Activated T-cell treated with anti-CD3 and anti-CD28 coated beads for 4 hours (primary cell): ENCODE measurements around the gene NR2F2.

Source experiments
- DNase-seq: peaks from one replicate; pipeline ENCODE4 v3.0.0-alpha.2; 2020

NR2F2 gene

DNA sequence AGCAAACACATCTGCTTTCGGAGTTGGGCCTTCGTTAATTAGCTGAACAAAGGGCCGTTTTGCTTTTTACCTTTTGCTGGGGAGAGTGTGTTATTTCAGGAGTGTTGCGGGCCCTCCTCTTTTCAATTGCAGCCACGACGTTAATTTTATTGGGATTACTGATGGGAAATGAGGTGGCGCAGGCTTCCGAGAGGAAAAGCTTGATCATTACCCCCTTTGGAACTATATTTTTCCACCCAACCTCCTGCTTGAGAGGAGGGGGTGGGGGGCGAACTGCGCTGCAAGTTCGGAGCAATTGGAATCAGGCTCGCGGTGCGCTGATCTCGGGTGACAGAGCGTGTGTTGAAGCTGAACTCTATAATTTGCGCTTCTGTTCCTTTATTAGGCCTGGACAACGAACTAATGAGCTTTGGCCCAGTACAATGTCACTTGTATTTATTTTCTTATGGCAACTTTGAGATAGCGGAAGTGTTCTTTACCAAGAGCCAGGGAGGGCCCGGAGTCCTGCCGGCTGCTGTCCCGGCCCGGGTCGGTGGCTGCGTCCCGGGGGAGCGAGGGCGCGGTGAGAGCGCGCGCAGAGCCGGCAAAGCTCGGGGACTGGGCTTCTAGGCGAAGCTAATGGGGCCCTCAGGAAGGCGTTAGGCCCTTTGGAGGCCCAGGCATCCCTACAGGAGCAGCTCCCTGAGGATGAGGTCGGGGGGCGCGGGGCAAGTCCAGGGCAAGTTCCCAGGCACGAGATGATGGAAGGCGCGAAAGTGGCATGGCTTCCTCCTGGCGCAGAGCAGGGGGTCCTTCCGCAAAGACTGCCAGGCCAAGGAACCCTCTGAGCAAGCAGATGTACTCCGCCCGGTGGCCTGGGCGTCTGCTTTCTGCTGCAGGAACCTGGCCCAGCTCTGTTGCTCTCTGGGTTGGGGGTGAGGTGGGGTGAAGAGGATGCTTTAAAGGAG lies 12.9 kb downstream of the NR2F2 start:
- no peak for DNase-seq

DNA sequence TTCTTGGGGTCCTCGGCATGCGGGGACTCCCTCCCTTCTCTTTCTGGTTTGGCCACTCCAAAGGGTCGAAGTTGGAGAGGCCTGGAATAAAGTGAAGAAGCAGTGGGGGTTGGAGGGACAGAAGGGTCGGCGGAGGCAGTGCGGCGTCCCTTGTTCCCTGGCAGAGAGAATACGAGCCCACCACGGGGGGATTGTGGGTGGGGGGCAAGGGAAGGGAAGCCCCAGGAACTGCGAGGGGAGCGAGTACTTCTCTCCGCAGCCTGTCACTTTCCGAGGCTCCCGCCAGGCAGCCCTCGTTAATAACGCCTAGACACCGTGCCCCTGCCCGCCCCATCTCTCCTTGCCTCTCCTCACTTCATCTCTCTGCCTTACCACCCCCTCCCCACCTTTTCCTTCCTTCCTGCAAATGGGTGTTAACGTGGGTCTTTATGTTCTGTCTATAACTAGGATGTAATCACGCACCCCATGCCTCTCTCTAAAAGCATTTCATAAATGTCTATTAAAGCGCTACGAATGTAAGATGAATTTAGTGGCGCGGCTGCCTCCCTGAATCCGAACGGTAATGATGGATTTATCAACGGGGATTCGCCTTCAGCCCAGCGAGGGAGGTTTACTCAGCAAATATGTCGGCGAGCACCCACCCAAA lies 13.7 kb downstream of the NR2F2 start:
- no peak for DNase-seq

DNA sequence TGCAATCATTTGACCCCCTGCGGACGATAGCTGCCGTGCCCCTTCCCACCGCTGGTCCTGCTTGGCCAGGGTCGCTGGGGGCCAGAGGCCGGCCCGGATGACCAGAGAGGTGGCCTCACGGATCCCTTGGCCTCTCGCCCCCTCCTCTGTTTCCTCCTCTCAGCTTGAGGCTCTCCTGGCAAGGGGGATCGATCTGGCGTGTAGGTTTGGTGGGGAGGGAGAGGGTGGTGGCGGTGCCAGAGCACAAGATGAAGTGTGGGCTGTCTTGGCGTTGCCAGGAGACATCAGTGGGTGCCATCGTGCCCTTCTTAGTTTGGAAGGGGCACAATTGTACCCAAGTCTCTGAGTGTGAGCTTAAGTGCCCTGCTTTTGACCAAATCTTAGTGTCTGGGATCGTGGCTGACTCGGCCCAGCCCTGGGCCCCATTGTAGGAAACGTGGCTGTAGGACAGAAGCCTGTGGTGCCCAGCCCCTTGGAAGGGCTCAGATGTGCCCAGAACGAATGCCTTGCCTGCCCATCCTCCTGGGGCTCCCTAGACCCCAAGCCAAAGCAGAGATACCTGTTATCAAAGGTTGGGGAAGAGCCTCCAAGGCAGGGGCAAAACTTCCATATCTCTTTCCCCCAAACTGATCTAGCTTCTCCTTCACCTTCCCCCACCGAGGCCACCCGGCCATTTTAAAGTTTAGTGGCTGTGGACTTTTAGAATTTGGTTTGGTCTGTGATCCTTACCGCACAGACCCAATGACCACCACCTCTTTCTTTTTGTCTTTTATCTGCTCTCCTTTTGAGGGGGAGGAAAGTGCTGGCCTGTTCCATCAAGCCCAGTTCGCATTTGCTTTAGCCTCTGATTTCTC lies 14.4 kb downstream of the NR2F2 start:
- no peak for DNase-seq

DNA sequence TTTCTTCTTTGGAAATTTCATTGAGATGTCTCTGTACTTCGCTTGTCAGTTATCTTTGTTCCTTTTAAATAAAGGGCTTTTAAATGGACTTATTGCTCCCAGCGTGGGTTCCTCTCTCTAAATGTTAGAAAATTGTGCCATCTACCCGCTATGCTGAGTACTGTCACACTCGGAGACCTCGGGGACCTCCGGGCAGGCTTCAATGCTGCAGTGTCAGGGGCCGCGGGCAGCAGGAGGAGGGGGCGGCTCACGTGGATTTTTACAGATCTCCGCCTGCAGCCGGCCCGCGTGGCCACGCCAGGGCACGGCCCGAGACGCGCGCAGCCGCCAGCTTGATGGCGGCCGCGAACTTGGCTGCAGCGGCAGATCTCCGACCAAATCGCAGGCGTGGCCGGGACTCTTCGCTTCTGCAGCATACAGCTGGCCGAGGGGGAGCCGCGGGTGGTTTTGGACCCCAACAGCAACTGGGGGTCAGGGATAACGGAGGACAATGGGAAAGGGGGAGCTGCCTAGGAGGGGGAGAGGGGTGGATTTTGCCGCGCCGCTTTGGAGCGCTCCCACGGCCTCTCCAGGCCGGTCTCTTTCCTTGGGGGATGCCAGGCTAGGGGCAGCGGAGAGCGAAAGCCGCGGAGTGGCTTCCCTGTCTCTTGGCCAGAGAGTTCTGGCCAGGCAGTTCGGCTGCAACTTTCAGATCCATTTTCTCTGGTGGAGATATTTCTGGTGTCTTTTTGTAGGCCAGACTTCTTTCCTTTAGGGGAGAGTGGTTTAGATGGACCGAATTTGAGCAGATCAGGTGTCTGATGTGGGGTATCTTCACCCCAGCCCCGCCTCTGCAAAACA lies 15.3 kb downstream of the NR2F2 start:
- DNase-seq: no peak

DNA sequence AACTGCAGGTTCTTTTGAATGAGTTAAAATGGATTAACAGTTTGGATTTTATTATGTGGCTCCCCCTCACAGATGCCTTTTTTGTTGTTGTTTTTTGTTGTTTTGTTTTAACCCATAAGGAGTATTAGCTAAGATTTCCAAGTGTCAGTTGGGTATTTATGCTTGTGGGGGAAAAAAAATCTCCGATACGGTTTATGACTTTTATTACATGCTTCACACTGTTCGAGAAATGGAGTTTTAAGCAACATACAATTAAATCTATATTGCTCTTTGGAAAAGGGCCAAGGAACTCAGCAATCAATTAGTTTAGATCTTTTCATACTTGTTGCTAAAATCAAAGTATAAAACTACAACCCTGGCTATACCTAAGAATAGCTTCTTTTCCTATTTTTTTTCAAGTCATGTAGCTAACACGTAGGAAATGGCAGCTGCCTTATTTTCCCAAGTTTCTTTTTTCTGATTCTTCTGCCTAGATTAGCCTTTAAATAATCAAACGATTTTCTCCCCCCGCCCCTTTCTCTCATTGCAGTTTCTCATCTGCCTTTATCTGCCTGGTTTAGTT lies 16.0 kb downstream of the NR2F2 start:
- DNase-seq: no peak

DNA sequence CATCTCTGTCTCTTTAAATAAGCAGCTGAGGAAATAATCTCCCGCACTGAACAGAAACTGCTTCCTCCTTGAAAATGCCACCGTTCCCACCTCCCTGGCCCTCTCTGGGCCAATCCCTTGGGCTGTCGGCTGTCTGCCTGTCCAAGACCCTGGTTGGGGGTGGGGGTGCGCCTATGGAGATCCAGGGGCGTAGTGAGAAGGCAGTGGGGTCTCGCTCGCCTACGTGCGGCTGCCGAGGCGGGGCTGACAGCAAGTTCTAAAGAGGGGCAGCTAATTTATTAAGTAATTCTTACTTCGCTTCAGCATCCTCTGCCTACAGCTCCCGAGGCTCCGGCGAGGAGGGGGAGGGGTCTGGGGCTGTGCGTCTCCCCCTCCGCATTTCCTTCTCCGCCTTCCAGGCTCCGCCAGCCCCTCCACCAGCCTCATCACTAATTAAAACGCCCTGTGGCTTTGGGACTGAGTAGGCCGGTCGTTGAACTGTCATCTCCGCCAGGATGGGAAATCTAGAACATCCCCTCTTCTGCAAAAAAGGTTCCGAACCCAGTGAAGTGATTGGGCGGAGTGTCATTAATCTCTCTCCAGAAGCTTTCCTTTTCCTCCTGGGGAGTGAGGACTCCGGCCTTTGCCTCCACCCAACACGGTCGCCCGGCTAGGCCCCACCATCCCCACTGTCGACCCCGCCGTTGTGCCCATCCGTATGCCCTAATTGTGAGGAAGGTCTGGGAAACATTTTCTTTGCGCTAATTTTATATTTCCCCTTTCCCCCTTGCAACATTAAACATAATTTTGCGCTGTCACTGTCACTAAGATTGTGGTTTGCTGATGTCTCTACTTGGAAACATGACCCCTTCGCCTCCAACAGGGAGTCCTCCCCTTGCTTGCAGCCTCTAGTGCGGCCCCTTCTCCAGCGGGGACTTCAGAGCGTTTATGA lies 16.9 kb downstream of the NR2F2 start:
- no peak for DNase-seq

DNA sequence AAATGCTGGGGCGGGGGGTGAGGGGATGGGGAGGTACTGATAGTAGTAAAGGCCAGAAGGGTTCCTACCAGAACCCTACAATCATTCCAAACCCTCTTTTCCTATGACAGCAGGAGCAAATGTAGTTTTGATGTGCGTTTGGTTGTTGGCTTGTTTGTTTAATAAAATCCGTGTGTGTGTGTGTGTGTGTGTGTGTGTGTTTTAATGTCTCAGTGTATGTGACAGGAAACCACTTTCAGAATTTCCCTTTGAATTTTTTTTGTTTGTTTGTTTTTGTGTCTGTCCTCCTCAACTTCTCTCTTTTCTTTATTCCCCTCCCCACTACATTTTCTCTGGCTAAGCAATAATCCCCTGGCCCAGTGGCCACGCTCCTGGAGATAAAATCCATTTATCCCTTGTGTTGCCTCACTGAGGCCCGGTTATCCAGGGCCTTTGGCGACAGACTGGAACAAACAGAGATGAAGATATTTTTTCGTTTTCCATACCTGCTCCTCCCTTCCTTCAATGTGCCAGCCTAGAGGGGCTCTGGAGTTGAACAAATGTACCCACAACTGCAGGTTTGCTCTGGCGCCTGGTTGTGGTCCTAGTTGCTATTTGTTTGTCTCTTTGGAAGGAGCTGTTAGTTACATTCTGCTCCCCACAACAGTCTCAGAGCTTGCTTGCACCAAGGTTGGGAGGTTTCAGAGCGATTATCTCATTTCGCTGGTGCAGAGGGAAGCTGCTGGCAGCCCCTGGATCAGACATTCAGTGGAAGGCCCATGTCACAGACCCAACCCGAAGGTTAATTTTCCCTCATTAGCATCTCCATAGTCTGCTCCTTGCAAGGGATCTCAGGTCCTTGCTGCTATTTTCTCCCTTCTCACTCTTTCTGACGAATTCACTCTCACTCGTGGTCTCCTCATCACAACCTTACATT lies 17.9 kb downstream of the NR2F2 start:
- no peak for DNase-seq

DNA sequence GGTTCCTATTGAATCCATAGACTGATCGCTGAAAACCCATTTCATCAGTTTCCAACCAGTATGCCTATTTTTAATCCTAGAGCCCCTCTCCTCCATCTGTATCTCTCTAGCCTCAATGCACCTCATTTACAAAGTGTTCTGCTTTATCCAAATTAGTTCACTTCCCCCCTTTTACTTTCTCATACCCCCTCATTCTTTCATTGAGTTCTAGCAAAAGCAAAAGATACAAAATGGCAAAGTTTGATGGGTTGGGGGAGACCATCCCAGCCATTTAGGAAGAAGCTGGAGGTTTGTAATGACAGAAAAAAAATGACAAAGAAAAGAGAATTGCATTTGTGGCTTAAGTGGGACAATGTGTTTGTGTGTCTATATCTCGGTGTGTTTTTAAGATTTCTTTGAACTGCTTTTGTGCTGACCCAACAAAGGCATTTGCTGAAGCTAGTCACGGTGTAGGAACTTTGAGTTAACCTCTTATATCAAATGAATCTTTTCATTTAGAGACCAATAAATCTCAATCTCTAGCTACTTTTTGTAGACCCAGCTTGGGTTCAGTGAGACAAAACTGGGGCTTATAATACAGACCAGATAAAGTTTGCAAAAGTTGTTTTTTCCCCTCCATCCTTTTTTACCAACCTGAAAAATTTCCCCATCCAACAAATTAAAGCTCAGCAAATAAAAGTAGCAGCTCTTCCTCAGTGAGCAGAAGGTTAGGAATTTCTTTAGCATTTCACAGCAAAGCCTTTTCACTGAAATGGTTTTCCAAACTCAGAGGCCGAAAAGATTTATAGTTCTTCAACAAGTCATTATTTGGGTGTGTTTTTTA lies 18.7 kb downstream of the NR2F2 start:
- DNase-seq: no peak

DNA sequence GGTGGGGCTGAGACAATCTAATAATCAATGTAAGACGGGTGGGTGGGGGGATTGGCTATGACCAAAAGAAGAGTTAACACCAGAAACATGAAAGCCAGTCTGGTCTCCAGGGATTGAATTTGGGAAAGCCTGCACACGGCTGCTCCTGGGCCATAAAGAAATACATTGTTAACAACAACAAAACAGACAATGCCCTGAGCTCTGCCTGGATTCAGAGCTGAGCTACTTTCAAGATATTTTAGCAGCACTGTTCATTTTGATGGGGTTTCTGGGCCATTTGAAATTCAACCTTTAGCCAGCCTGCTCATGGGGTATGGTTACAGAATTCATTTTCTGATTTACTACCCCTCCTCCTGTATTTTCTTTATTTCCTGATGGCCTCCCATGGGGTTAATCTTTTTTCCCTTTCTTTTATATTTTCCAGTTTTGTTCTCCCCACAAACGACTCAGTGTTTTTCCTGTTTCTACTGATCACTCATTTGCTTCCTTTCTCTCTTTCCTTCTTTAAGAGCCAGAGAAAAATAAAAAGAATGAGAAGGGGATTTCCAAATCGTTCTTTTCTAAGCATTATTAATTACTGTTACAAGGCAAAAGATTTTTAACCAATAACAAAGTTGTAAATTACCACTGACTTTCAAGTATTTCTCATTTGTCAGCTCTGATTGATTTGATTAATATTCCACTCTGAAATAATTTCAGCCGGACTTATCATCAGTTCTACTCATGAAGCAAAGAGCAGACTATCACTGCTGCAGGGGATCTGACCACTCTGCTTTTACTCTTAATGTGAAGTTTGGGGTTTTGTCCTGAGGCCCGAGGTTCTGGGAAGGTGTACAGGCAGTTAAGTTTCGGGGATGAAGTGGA lies 19.6 kb downstream of the NR2F2 start:
- no peak for DNase-seq

DNA sequence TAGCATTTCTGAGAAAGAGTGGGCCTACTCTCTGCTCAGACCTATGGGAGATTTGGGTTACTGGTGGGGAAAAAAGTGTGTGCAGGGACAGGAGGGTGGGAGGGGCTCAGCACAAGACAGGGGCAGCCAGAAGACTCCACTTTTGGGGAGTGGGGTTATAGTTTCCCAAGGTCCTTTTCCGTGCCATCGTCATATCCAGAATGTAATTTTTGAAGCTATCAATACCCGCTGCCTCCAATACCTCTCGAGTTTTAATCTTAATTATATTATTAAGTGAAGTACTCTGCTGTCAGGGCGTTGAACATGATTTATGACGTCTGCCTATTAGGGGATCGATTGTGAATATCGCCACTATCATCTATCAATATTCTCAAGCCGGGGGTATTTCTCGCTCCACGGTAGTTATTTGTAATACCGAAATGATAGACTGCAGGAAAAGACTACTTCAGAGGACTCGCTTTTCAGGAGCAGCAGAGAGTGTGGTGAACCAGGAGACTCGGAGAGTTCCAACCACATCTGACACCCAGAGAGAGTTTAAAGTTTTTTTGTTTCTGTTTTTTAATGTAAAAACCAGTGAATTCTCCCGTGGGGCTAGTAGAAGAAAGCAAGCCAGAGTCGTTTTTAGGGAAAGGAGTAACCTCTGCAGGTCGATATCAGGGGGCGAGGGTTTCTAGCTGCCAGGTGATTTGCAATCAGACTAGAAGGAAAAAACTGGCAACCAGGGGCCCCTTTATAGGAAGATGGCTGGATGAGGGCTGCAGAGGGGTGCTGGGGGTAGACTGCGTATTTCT lies 20.6 kb downstream of the NR2F2 start:
- DNase-seq: no peak

DNA sequence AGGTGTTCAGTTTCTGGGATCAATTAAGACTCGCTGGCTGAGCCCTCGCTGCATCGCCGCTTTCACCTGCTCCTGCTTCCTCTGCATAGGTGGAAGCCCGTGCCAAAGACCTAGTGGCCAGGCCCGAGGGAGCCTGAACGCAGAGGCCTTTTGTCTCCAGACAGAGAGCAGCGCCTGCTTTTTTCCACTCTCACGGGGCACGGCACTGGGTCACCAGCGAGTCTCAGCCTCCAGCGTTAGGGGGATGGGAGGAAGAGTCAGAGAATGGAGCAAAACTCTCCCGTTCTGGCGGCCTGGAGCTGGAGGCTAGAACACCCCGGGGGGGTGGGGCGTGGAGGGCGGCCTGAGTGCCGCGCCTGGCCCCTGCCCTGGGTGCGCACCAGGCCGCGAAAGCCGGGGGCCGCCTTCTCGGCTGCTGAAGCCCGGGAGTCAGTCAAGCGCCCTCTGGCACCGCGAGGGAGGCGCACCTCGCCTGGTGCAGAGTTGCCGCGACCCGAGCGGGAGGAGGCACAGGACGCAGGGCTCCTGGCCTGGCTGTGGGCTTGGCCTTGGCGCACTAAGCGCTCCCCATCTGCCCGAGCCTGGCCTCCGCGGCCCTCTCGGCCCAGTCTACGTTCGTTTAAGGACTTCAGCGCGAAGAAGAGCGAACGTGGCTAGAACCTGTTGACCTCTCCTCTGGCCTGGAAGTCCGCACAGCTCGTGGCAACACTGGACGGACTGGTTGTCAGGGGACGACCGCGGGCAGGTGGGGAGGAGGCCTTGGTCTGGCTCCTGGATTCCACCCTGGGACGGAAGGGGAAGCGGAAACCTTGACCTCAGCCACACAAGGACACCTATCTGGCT lies 21.5 kb downstream of the NR2F2 start:
- no peak for DNase-seq

DNA sequence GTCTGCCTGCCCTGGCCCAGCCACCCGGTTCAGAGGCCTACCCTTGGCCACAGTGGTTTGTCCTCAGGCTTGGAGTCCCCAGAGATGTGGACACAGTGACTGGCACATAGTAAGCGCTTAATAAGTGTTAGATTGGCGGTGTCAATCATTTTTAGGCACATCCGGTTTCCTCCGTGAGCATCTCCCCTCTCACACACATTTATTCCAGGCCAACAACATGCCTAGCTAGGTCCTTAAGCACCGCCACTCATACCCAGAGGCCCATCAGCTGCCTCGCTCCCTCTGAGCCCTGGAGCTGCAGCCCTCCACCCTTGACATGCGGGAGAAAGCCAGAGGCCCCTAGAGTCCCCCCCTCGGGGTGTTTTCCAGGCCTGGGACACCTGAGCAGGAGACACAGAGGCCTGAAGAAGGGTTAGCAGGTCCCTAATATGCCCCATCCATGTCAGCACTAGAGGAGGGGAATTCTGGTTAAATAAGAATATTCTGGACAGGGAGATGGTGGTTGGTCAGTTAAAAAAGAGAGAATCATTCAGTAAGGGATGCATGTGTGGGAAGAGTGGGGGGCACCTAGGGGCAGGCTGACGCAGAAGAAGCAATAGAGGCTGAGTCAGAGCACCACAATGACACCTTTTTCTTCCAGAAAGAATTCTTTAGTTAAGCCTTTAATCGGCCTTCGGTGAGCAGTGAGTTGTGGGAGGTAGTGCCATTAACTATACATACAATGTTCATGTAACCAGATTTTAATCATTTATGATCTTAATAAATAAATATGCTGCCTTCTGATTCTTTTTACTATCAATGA lies 22.3 kb downstream of the NR2F2 start:
- no peak for DNase-seq

DNA sequence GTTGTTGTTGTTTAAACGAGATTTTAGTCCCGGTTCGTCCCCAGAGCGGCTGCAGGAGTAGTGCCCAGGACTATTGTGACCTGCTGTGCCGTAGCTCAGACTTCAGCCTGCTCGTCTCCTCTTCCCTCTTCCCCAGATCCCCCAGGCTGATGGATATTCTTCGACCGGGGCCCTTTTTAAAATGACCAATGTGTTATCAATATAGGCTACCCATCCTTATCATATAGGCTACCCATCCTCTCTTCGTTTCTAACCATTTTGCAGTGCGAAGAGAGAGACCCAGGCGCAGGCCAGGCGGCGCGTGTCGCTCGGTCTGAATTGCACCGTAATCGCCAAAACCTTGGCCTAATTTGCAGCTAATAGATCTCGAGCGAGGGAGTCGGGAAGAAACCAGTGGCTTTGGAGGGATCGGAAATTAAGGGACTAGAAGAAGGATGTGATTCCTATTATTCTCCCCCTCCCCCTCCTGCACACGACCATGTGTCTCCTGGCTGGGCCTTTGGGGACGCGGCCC lies 23.0 kb downstream of the NR2F2 start:
- no peak for DNase-seq

DNA sequence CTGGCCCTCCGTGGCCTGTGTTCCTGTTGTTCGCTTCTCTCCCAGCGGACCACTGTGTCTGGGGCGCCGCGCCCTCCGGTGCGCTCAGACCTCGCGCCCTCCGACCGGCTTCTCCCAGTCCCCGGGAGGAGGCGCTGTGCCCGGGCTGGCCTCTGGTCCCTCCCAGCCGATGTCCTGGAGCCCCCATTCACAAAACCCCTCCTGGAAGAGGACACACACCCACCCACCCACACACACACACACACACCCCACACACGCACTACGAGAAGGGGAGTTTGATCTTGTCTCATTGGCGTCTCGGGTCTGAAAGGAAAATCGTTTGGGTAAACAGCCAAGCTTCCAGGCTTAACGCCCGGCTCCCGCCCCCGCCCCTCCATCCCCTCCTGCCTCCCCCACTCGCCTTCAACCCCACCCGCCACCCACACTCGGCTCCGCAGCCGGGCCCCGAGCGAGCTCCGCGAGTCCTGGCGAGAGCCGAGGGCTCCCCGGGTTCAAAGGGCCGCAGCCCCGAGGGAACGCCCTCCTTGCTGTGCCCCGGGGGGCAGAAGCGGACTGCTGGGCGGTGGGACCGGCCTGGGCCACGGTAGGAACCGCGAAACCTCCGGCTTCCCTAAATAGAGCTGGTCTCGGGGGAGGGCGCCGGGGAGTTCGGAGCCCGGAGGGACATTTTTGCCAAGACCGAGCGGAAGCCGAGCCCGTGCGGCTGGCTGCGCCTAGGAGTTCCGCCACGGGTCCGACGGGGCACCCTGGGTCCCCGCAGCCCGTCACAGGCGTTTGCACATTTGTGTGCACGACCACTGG lies 23.6 kb downstream of the NR2F2 start:
- no peak for DNase-seq
